Measurements from ENCODE around the gene OR52K1.
"Not testable (repeated sequence)": the region's sequence is repeated elsewhere in the genome, so short reads cannot be mapped to it uniquely, and the experiment has no call there.

The OR52K1 gene

DNA sequence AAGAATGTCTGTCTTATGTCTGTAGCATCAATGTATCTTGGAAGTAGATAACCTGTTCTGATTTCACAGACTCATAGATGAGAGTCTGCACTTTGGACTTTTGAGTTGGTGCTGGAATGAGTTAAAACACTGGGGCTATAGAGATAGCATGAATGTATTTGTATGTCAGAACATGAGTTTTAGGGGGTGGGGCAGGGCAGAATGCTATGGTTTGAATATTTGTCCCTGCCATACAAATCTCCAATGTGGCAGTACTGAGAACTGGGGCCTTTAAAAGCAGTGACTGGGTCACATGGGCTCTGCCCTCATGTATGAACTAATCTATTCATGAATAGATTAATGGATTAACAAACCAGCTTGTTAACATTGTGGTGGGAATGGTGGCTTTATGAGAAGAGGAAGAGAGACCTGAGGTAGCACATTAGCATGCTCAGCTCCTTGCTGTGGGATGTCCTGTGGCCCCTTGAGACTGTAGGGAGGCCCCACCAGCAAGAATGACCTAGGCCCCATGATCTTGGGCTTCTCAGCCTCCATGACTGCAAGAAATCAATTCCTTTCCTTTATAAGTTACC lies 15.5 kb upstream of the OR52K1 start:
- Histone ChIP-seq H3K9ac (ENCODE audit: low read depth, low read length) (no peak overlapping the region), H3K36me3 (ENCODE audit: insufficient read depth, low read length) (no peaks in the 10 kb centered on the region), H3K9me3 (ENCODE audit: control insufficient read depth, insufficient read depth, low read length) (peaks cover 19% of the 10 kb centered on the region), H3K4me1 (ENCODE audit: insufficient read depth, low read length) (peaks cover 8% of the 10 kb centered on the region)

- no peak overlapping the region for H3K9ac ChIP-seq (ENCODE audit: low read depth, low read length)
- no peaks in the 10 kb centered on the region for H3K36me3 ChIP-seq (ENCODE audit: insufficient read depth, low read length)
- H3K4me1 ChIP-seq (ENCODE audit: insufficient read depth, low read length): peaks cover 8% of the 10 kb centered on the region
- peaks cover 18% of the 10 kb centered on the region for H3K9me3 ChIP-seq (ENCODE audit: control insufficient read depth, insufficient read depth, low read length)
Observed at GRCh38 chr11:4467811-4468606, 14.4 kb upstream of the OR52K1 start.

GRCh38 chr11:4479644-4480043 lies 2.8 kb upstream of the OR52K1 start:
- Histone ChIP-seq H3K36me3 (ENCODE audit: insufficient read depth, low read length) (no peaks in the 10 kb centered on the region), H3K9me3 (ENCODE audit: control insufficient read depth, insufficient read depth, low read length) (no peaks in the 10 kb centered on the region), H3K4me1 (ENCODE audit: insufficient read depth, low read length) (peaks cover 4% of the 10 kb centered on the region; the same call in 1 of the 2 replicates), H3K9ac (ENCODE audit: low read depth, low read length) (no peak overlapping the region)

DNA sequence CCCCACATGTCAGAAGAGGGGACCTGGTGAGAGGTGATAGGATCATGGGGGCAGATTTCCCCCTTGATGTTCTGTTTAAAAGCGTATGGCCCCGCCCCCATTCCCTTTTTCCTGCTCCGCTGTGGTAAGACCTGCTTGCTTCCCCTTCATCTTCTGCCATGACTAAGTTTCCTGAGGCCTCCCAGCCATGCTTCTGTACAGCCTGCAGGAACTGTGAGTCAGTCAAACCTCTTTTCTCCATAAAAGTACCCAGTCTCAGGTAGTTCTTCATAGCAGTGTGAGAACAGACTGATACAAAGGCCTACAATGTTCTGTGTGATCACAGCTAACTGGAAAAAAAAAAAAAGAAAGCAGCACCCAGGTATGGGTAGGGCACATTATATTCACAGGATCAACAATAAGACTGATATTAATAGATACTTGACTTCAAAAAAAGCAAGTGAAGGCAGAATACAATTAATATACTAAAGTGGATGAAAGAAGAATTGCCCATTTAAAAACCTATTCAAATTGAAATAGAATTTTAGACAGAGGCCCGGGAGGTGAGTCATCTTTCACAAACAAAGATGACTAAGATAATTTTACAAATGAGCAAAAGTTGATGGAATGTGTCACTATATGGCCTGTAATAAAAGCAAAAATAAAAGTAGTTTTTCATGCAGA lies 1.7 kb upstream of the OR52K1 start:
- no peak overlapping the region for H3K9ac ChIP-seq (ENCODE audit: low read depth, low read length)
- no peaks in the 10 kb centered on the region for H3K36me3 ChIP-seq (ENCODE audit: insufficient read depth, low read length)
- H3K9me3 ChIP-seq (ENCODE audit: control insufficient read depth, insufficient read depth, low read length): no peaks in the 10 kb centered on the region
- H3K4me1 ChIP-seq (ENCODE audit: insufficient read depth, low read length): peaks cover 4% of the 10 kb centered on the region; the same call in 1 of the 2 replicates

DNA sequence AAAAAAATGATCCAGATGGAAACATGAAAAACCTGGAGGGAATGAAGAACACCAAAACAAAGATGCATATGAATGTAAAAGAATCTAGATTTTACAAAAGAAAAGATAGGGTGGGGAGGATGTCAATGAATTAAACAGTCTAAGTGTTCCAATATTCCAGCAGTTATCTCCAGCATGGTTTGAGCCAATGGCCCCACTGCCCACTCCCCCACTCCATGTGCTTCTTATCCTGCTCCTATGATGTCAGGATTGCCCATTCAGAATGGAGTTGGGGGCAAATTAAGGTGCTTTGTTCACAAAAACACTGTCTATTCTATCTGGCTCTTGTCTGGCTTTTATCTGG lies 1.2 kb upstream of the OR52K1 start:
- no peaks in the 10 kb centered on the region for H3K9me3 ChIP-seq (ENCODE audit: control insufficient read depth, insufficient read depth, low read length)
- H3K36me3 ChIP-seq (ENCODE audit: insufficient read depth, low read length): no peaks in the 10 kb centered on the region
- peaks cover 4% of the 10 kb centered on the region; the same call in 1 of the 2 replicates for H3K4me1 ChIP-seq (ENCODE audit: insufficient read depth, low read length)
- H3K9ac ChIP-seq (ENCODE audit: low read depth, low read length): no peak overlapping the region

DNA sequence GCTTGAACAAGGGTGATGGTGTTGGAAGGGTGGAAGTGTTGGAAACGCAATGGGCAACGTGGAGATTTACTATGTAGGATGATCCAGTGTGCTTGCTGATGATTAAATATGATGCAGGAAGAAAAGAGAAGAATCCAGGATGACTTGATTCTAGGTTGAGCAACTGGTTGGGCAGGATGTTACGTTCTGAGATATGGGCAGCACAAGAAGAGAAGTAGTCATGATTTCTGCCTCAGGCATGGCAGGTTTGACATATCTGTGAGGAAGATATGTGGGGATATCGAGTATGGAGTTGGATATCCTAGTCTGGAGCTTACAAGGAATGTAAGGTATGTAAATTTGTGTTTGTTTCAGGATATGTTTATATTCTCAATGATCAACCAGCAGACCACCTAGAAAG lies 1.9 kb downstream of the OR52K1 start:
- Histone ChIP-seq H3K9me3 (ENCODE audit: control insufficient read depth, insufficient read depth, low read length) (no peaks in the 10 kb centered on the region), H3K9ac (ENCODE audit: low read depth, low read length) (no peak overlapping the region), H3K36me3 (ENCODE audit: insufficient read depth, low read length) (no peaks in the 10 kb centered on the region), H3K4me1 (ENCODE audit: insufficient read depth, low read length) (peaks cover 4% of the 10 kb centered on the region; the same call in 1 of the 2 replicates)

- not testable (repeated sequence) for H3K4me1 ChIP-seq (ENCODE audit: insufficient read depth, low read length); H3K9me3 ChIP-seq (ENCODE audit: control insufficient read depth, insufficient read depth, low read length); H3K9ac ChIP-seq (ENCODE audit: low read depth, low read length); H3K36me3 ChIP-seq (ENCODE audit: insufficient read depth, low read length)
Observed at GRCh38 chr11:4491405-4491804, 9.0 kb downstream of the OR52K1 start.

DNA sequence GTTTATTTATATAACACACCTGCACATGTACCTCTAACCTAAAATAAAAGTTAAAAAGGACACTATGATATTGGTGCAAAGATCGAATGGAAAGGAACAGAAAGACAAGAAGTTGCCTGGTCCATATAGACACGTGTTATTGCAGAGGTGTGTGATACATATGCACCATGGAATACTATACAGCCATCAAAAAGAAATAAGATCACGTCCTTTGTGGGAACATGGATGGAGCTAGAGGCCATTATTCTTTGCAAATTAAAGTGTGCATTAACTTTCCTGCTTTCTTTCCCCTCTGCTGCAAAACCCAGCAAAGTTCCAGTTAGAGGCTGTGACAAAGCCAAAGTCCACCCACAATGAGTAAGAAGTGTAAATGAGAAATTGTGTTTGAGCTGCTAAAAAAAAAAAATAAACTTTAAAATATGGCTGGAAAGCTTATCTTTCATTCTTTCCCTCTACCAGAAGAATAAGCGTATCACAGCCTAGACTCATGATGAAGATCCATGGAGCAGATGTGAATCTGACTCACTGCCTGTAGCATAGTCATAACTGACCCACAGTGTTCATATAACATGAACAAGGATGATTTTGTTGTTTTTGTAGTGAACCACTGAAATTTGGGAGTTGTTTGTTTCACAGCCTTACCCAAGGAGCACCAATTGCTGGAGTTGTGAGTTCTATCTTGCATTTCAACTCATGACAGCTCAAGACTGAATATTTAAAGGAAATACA lies 9.6 kb downstream of the OR52K1 start:
- no peak overlapping the region for H3K9ac ChIP-seq (ENCODE audit: low read depth, low read length)
- H3K9me3 ChIP-seq (ENCODE audit: control insufficient read depth, insufficient read depth, low read length): no peaks in the 10 kb centered on the region
- H3K36me3 ChIP-seq (ENCODE audit: insufficient read depth, low read length): no peaks in the 10 kb centered on the region
- no peaks in the 10 kb centered on the region for H3K4me1 ChIP-seq (ENCODE audit: insufficient read depth, low read length)

GRCh38 chr11:4493480-4493818 lies 11.0 kb downstream of the OR52K1 start:
- H3K4me1 ChIP-seq (ENCODE audit: insufficient read depth, low read length): no peaks in the 10 kb centered on the region
- no peak overlapping the region for H3K9ac ChIP-seq (ENCODE audit: low read depth, low read length)
- H3K36me3 ChIP-seq (ENCODE audit: insufficient read depth, low read length): no peaks in the 10 kb centered on the region
- H3K9me3 ChIP-seq (ENCODE audit: control insufficient read depth, insufficient read depth, low read length): no peaks in the 10 kb centered on the region

DNA sequence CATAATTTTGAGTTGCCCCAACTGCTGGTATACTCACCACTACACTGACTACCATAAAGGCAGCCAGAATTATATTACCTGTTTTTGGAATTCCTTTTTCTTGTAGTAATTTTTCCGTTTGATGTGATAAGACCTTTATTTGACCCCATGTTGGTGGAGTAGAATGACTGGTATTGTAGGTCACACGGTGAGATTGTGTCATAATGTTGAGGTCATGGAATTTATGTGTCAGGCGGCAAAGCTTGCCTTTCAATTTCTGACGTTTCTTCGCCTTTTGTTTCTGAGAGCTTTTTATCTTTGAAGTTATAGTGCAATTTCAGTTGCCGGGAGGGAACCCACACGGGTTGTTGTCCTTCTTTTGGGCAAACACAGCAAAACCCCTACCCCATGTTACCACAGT lies 13.0 kb downstream of the OR52K1 start:
- Histone ChIP-seq H3K9ac (ENCODE audit: low read depth, low read length) (no peak overlapping the region), H3K36me3 (ENCODE audit: insufficient read depth, low read length) (no peaks in the 10 kb centered on the region), H3K9me3 (ENCODE audit: control insufficient read depth, insufficient read depth, low read length) (no peaks in the 10 kb centered on the region), H3K4me1 (ENCODE audit: insufficient read depth, low read length) (no peaks in the 10 kb centered on the region)

GRCh38 chr11:4495986-4496385 lies 13.5 kb downstream of the OR52K1 start:
- no peaks in the 10 kb centered on the region for H3K36me3 ChIP-seq (ENCODE audit: insufficient read depth, low read length)
- H3K4me1 ChIP-seq (ENCODE audit: insufficient read depth, low read length): no peaks in the 10 kb centered on the region
- no peaks in the 10 kb centered on the region for H3K9me3 ChIP-seq (ENCODE audit: control insufficient read depth, insufficient read depth, low read length)
- H3K9ac ChIP-seq (ENCODE audit: low read depth, low read length): no peak overlapping the region

GRCh38 chr11:4496557-4497248 lies 14.3 kb downstream of the OR52K1 start:
- no peaks in the 10 kb centered on the region for H3K9me3 ChIP-seq (ENCODE audit: control insufficient read depth, insufficient read depth, low read length)
- no peaks in the 10 kb centered on the region for H3K4me1 ChIP-seq (ENCODE audit: insufficient read depth, low read length)

DNA sequence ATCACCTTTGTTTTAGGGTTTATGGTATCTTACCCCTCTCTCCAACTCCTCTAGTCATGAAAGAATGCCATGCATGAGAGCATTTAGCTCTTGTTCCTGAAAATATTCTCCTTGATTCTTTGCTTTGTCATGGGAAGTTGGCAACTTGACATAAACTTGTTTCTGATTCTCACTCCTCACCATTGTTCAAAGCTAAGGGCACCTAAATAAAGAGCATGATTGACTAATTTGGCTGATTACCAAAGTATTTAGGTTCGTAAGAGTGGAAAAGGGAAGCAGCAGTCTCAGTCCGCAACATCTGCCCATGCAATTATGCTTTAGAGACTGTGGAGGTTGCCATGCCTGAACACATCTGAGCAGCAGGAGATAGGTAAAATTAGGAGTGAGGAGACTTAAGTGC lies 26.4 kb downstream of the OR52K1 start:
- Histone ChIP-seq H3K9ac (ENCODE audit: low read depth, low read length) (no peak overlapping the region), H3K9me3 (ENCODE audit: control insufficient read depth, insufficient read depth, low read length) (no peaks in the 10 kb centered on the region), H3K4me1 (ENCODE audit: insufficient read depth, low read length) (no peaks in the 10 kb centered on the region), H3K36me3 (ENCODE audit: insufficient read depth, low read length) (no peaks in the 10 kb centered on the region)

More at GRCh38 chr11:4496557-4497248, 14.3 kb downstream of the OR52K1 start:
- Histone ChIP-seq H3K36me3 (ENCODE audit: insufficient read depth, low read length) (no peaks in the 10 kb centered on the region), H3K9ac (ENCODE audit: low read depth, low read length) (no peak overlapping the region)
